NCI-H1417 treated with DMSO at 0.1 percent for 48 hours (cell line): ENCODE data around the gene ELMO2.

Experiments
- DNase-seq: peaks from one replicate; lab custom pipeline; 2025; lab: John Stamatoyannopoulos, UW

Gene ELMO2

DNA sequence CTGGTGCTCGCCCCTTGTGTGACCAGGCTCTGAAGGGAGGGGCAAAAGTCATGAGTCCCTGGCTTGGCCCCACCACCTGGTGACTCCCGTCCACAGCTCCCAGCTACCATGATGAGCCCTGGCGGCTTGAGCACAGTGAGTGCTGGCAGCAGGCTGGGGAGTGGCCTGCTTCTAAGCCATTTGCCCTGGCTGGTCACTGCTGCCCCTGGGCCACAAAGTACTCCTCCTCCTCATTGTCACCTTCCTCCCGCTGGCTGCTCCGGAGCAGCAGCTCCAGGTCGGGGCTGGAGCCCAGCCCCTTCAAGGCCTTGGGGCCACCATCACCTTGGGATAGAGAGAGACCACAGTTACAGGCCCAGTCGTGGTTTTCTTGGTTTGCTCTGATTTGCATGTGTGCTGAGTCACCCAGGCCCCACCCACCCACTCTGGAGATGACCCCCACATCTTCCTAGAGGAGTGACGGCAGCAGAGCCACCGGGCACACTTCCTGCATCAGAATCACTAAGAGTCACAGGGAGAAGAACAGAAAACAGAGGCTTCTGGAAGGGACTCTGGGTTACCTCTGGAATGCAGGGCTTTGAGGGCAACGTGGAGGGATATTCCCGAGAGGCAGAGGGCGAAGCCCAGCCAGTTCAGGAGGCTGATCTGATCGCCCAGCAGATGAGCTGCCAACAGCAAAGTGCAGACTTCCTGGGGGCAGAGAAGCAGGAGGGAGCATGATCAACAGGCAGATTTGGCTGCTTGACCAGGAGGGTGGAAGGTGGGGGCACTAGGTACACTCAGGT, 56.0 kb downstream of the ELMO2 start:
- no peak for DNase-seq

GRCh38 chr20:46349742-46350056, 56.7 kb downstream of the ELMO2 start:
- DNase-seq, result no peak

- DNase-seq, result no peak
These were observed 57.2 kb downstream of the ELMO2 start for GRCh38 chr20:46349035-46349741.

GRCh38 chr20:46347841-46348803, 58.3 kb downstream of the ELMO2 start:
- DNase-seq, result peak; percentile 54

DNA sequence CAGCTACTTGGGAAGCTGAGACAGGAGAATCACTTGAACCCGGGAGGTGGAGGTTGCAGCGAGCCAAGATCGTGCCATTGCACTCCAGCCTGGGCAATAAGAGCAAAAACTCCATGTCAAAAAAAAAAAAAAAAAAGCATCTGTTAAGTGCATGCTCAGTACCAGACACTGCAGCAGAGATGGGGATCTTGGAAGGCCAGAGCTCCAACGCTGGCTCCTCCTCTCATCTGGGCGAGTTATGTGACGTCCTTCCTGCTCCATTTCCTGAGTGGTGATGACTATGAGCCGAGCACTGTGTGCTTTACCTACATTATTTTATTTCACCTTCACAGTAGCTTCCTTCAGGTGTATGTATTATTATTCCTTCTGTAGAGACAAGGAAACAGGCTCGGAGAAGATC, 59.6 kb downstream of the ELMO2 start:
- no peak for DNase-seq

DNA sequence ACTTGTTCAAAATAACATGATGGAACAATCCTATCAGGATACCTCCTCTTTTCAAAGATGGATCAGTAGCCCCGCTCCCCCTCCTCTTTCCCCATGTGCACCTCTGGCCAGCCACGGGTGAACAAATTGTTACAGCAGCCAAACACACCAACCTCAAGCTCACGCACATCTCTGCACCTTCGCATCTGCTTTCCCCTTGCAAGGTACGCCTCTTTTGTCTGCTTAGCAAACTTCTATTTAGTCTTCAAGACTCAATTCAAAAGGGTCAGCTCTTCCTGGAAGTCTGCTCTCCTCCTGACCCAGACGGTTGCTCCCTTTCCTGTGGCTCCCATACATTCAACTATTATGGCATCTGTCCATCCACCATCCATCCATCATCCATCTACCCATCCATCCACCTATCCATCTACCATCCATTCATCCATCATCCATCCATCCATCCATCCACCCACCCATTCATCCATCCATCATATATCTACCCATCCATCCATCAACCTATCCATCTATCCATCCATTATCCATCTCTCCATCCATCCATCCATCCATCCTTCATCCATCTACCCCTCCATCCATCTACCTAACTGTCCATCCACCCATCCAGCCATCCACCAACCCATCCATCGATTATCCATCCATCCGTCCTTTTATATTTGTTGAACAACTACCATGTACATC, 61.8 kb downstream of the ELMO2 start:
- no peak for DNase-seq

GRCh38 chr20:46343975-46344357, 62.4 kb downstream of the ELMO2 start:
- no peak for DNase-seq

- no peak for DNase-seq
These were observed 63.0 kb downstream of the ELMO2 start for GRCh38 chr20:46343348-46343974.

- no peak for DNase-seq
These were observed 63.7 kb downstream of the ELMO2 start for GRCh38 chr20:46342451-46343347.

GRCh38 chr20:46342010-46342378, 64.4 kb downstream of the ELMO2 start:
- no peak for DNase-seq

DNA sequence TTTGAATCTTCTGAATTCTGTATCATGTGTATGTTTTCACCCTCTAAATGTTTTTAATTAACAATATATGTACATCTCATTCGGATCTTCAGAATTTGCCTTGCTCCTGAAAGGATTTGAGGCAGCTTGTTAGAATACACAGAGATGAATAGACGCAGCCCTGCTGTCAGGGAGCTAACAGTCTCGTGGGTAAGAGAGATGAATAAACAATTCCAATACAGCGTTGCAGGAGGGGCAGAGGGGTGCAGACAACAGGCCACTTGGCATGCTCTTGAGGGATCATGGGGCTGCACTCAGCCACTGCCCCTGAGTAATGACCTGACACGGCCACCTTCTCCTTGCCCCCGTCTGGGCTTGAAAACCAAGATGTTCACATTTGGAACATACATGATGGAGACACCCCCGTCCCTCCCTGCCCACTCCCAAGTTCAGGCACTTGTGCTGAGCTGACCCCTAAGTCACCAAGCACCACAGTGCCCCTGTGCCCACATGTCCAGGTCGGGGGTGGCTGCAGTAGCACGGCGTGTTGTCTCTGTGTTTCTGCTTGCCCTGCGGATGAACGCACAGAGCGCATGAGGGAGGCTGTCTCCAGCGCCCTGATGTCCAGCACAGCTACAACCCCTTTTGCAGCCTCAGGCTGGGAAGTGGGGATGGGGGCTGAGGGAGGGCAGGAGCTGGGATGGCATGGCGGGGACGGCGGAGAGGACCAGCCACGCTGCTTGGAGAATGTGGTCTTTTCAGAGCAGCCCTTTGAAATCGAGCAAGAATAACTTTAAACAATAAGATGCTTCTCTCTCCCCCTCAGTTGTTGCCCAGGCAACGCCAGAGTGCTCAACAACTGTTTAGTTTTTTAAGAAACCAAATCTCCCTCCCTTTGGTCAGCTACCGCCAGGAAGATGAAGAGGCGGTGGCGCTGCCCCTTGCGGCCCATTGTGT, 65.1 kb downstream of the ELMO2 start:
- no peak for DNase-seq

GRCh38 chr20:46339037-46339436, 67.4 kb downstream of the ELMO2 start:
- no peak for DNase-seq

DNA sequence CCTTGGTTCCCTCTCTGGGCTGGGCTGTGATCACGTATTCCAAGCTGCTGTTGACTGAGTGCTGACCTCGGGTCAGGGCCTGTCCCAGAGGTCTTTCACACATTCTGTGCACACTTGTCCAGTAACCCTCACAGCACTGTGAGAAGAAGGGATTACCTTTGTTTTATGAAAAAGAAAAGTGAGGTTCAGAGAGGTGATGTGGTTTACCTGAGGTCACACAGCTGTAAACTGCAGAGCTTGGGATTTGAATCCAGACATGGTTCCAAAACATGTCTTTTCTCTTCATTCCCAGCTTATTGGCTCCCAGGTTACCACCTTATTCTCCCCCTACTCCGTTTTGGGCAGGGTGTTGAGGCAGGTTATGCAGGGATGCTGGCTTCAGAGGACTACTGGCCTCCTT, 69.7 kb downstream of the ELMO2 start:
- no peak for DNase-seq

DNA sequence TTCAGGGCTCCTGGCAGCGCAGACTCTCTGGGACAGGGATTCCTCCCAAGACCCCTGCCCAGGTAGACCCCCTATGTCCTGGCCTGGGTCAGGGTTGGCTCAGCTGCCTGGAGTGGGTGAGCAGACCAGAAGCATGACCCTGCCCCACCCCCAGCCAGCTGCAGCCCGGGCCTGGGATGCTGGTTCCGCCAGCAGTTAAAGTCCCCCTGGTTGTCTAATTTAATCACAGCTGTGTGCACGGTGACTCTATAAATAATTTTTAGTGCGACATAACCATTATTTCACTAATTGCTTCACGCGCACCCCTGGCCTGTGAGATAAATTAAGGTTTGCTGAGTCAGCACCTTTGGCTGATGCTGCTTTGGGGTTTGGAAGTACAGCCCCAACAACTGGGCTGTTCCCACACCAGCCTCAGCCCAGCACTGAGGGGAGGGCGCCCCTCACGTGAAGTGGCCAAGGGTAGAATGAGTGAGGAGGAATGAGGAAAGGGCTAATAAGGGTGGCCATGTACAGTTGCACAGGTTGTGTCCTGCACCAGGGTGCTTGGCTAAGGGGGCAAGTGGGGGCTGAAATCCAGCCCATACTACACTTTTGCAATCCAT, 72.0 kb downstream of the ELMO2 start:
- DNase-seq, result no peak

DNA sequence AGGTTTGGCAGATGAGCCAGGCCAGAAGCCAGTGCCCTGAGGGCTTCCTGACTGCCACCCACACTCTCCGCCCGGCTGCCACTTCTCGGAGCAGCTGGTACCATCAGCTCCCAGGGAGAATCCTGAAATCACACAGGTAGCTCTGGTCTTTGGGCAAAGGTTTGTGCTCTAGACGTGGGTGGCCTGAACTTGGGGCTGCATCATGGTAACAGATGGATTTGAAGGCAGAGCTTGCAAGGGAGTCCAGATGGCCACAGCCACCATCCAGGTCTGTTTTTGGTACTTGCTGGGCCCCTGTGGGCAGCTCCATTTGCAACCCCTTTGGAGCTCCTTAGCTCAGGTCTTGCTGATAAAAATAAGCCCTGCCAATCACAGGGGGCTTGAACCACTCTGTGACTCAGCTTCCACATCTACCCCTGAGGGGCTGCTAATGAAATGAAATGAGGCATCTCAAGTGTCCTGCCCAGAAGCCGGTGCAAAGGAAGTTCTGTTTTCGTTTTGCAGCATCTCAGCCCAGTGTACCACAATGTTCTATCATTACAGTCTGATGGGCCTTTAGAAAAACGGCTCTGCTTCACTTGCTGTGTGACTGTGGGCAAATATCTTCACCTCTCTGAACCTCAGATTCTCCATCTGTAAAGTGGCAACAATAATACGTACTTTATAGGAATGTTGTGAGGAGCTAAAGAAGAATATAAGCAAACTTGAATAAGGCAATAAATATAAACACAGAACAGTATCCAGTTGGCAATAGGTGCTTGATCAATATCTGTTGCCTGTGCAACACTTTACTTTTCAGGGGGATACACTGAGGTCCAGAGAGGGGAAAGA, 73.0 kb downstream of the ELMO2 start:
- no peak for DNase-seq

GRCh38 chr20:46332373-46333160, 73.8 kb downstream of the ELMO2 start:
- no peak for DNase-seq

DNA sequence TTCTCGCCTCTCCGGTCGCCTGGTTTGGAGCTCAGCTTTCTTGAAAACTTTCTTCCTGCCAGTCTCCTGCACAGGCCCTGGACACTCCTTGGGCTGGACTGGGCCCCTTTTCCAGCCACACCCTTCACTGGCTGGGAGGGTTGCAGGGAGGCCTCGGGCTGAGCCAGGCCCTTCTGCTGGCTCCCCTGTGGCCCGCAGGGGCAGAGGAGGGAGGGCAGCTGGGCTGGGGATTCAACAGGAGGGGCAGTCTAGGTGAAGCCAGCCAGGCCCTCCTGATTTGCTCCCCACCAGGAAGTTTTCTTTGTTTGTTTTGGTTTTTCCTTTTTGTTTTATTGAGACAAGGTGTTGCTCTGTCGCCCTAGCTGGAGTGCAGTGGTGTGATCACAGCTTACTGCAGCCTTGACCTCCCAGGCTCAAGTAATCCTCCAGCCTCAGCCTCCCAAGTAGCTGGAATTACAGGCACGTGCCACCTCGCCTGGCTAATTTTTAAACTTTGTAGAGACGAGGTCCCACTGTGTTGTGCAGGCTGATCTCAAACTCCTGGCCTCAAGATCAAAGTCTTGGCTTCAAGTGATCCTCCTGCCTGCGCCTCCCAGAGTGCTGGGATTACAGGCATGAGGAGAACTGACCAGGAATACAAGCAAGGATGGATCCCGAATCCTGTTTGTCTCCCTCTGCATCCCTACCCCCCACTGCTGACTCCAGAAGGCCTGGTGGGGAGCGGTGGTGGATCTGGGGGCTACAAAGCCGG, 74.6 kb downstream of the ELMO2 start:
- DNase-seq, result no peak
